Neural crest cell (in vitro differentiated cells): ENCODE results near the gene WDFY3. TPM values are rescaled to one million over a fixed set of nuclear protein-coding genes. Genes with fewer than 3 reads are reported as not detected.
A peak's percentile ranks its signal among the peaks of the same experiment; 100 is the strongest.
"Not testable (repeated sequence)": the region's sequence is repeated elsewhere in the genome, so short reads cannot be mapped to it uniquely, and the experiment has no call there.

Source experiments
- DNase-seq: peaks from one replicate; pipeline ENCODE4 v3.0.0; 2021; ENCODE audit warnings: low read depth, mixed read lengths, low spot score
- H3K27ac Mint-ChIP-seq: one replicate; pipeline ENCODE4 v1.8.0; 2021; ENCODE audit warnings: mild to moderate bottlenecking, mixed read lengths; ENCODE audit not compliant: unreplicated experiment
- H3K27me3 Mint-ChIP-seq: 2 replicates; pipeline ENCODE4 v1.8.0; 2021; ENCODE audit warnings: low read depth, mild to moderate bottlenecking, mixed read lengths
- H3K36me3 Mint-ChIP-seq: 2 replicates; pipeline ENCODE4 v1.8.0; 2021; ENCODE audit warnings: low read depth, mild to moderate bottlenecking, mixed read lengths
- H3K4me1 Mint-ChIP-seq: 2 replicates; pipeline ENCODE4 v1.8.0; 2021; ENCODE audit warnings: mixed read lengths
- H3K4me3 Mint-ChIP-seq: one replicate; pipeline ENCODE4 v1.8.0; 2021; ENCODE audit warnings: mild to moderate bottlenecking, mixed read lengths
- H3K9me3 Mint-ChIP-seq: 2 replicates; pipeline ENCODE4 v1.8.0; 2021; ENCODE audit warnings: mixed read lengths
- total RNA-seq: library from RNA; stranded (reverse); gene quantifications from 2 replicates; pipeline ENCODE4 v1.2.1, GENCODE V29; 2021
- TF ChIP-seq, protein P1 (sequence below): fragments of 200-600 bp; sonication (generic); conservative IDR thresholded peaks from 2 replicates; pipeline ENCODE4 v1.5.0; 2021; ENCODE audit warnings: antibody characterized with exemption, mild to moderate bottlenecking

The WDFY3 gene
- total RNA-seq, 1 donor from 2014 or later: 53.5 TPM

DNA sequence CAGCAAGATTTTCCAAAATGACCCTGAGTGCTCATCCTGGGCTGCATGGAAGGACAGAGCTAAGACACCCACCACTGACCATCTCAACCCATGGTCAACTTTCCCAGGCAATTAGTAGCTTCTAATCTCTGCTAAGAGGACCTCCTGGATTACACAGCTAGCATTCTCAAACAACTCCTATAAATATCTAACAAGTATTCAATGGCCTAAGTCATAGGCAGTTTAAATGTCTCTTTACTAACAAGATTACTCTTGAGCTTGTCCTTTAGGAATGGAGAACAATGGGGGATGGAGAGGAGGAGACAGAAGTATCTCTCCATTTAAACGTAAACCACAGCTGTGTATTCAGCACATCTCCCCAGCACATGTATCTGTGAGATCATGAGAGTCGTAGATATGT, 118.1 kb downstream of the WDFY3 start:
- H3K4me3 Mint-ChIP-seq: no peak overlapping the region
- no peaks in the 10 kb centered on the region for H3K27me3 Mint-ChIP-seq
- no peak for DNase-seq
- H3K36me3 Mint-ChIP-seq: peaks cover 34% of the 10 kb centered on the region
- H3K4me1 Mint-ChIP-seq: peaks cover 7% of the 10 kb centered on the region
- no peak overlapping the region for H3K27ac Mint-ChIP-seq
- TF ChIP-seq, protein P1, sequence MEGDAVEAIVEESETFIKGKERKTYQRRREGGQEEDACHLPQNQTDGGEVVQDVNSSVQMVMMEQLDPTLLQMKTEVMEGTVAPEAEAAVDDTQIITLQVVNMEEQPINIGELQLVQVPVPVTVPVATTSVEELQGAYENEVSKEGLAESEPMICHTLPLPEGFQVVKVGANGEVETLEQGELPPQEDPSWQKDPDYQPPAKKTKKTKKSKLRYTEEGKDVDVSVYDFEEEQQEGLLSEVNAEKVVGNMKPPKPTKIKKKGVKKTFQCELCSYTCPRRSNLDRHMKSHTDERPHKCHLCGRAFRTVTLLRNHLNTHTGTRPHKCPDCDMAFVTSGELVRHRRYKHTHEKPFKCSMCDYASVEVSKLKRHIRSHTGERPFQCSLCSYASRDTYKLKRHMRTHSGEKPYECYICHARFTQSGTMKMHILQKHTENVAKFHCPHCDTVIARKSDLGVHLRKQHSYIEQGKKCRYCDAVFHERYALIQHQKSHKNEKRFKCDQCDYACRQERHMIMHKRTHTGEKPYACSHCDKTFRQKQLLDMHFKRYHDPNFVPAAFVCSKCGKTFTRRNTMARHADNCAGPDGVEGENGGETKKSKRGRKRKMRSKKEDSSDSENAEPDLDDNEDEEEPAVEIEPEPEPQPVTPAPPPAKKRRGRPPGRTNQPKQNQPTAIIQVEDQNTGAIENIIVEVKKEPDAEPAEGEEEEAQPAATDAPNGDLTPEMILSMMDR: no peak
- H3K9me3 Mint-ChIP-seq: peaks cover 4% of the 10 kb centered on the region

DNA sequence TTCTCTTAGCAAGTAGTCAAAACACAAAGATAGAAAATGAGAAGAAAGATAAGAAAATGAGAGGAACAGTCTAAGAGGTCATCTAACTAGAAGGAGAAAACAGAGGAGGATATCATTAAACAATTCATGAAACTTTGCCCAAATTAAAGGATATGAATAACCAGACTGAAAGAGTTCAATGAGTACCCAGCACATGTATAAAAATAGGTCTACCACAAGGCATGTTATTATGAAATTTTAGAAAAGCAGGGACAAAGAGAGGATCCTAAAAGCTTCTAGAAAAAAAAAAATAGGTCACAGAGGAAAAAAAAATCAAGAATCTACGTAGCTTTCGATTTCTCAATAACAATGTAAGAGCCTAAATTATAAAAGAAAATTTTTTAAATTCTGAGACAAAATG, 118.5 kb downstream of the WDFY3 start:
- peaks cover 34% of the 10 kb centered on the region for H3K36me3 Mint-ChIP-seq
- TF ChIP-seq, protein P1: no peak
- peaks cover 4% of the 10 kb centered on the region for H3K9me3 Mint-ChIP-seq
- H3K4me3 Mint-ChIP-seq: no peak overlapping the region
- peaks cover 7% of the 10 kb centered on the region for H3K4me1 Mint-ChIP-seq
- DNase-seq: no peak
- H3K27me3 Mint-ChIP-seq: no peaks in the 10 kb centered on the region
- no peak overlapping the region for H3K27ac Mint-ChIP-seq

DNA sequence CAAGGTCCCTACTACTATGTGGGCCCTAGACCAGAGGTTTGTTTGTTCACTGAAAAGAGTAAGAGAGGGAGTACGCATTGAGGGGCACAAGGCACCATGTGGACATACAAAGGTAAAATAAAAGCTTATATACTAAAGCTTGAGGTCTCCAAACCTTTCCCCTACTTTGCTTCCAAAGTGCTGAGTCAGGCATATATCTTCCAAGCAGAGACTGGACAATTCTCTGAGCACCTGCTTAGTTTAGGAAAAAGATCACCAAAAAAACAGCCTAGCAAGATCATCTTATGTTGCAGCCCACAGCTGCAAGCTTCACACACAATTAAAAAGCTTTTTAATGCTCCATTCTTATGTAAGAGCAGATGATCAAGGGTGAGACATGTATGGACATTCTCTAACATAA, 119.5 kb downstream of the WDFY3 start:
- DNase-seq: no peak
- H3K27ac Mint-ChIP-seq: peak overlapping the region; percentile 59
- no peaks in the 10 kb centered on the region for H3K27me3 Mint-ChIP-seq
- peaks cover 34% of the 10 kb centered on the region for H3K36me3 Mint-ChIP-seq
- peaks cover 4% of the 10 kb centered on the region for H3K9me3 Mint-ChIP-seq
- H3K4me3 Mint-ChIP-seq: no peak overlapping the region
- TF ChIP-seq, protein P1: no peak
- peaks cover 2% of the 10 kb centered on the region for H3K4me1 Mint-ChIP-seq

DNA sequence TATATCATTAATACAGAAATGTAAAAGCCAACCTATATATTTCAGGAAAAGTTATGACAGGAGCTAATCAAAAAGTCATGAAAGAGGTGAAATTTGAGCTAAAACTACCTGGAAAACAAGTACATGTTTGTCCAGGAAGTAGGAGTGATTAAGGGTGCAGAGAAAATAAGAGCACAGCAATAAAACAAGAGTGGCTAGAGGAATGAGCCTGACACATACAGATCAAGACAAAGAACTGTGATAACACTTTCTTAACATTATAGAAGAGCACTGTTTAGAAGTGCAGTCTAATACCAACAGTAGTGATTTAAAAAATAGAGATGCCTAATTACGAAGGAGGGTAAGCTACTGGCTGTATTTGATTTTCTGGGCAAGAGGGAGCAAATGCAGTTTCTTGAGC, 125.1 kb downstream of the WDFY3 start:
- Mint-ChIP-seq H3K4me3 (no peak overlapping the region), H3K27me3 (no peaks in the 10 kb centered on the region), H3K4me1 (no peaks in the 10 kb centered on the region), H3K9me3 (no peaks in the 10 kb centered on the region), H3K27ac (no peak overlapping the region), H3K36me3 (peaks cover 7% of the 10 kb centered on the region)
- DNase-seq: no peak
- TF ChIP-seq, protein P1: no peak

DNA sequence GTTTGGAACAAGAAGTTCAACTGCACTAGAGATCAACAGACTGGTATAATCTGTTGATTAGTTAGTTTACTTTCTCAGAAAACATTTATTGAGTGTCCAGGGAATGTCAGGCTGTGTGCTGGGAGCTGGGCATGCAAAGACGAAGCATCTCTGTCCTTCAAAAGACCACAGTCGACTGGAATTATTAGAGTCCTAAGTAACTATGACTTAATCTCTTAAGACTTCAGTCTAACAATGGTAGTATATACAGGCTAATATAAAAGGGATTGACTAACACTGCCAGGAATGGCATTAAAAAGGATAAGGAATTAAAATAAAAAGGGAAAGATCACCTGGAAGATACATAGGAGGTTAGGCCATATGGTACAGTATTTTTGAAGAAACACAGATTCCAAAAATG, 128.7 kb downstream of the WDFY3 start:
- no peak overlapping the region for H3K27ac Mint-ChIP-seq
- no peaks in the 10 kb centered on the region for H3K9me3 Mint-ChIP-seq
- H3K27me3 Mint-ChIP-seq: no peaks in the 10 kb centered on the region
- no peaks in the 10 kb centered on the region for H3K4me1 Mint-ChIP-seq
- TF ChIP-seq, protein P1: no peak
- DNase-seq: no peak
- no peak overlapping the region for H3K4me3 Mint-ChIP-seq
- peaks cover 8% of the 10 kb centered on the region for H3K36me3 Mint-ChIP-seq

DNA sequence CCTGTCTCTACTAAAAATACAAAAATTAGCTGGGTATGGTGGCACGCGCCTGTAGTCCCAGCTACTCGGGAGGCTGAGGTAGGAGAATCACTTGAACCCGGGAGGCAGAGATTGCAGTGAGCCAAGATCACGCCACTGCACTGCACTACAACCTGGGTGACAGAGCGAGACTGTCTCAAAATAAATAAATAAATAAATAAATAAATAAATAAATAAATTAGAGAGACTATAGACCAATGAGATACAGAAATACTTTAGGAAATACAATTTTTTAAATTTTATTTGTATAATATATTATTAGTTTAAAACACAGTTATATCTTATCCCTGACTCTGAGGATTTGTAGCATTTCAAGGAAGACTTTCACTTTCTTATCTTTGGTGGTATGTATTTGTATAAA, 136.9 kb downstream of the WDFY3 start:
- H3K36me3 Mint-ChIP-seq, H3K4me1 Mint-ChIP-seq, H3K9me3 Mint-ChIP-seq, H3K27ac Mint-ChIP-seq, H3K4me3 Mint-ChIP-seq, DNase-seq, H3K27me3 Mint-ChIP-seq: not testable (repeated sequence)
